C4-2B (cell line): ENCODE measurements around the gene RCAN1.
A peak's percentile ranks its signal among the peaks of the same experiment; 100 is the strongest.

Experiments
- H3K27ac ChIP-seq: fragments of 450-650 bp; 2 replicates; pipeline ENCODE4 v1.5.1; 2017
- CTCF ChIP-seq: fragments of 450-650 bp; conservative IDR thresholded peaks from 2 replicates; pipeline ENCODE4 v1.5.1; 2017; ENCODE audit warnings: mild to moderate bottlenecking
- ZFX ChIP-seq: fragments of 450-650 bp; IDR thresholded peaks from 2 replicates; pipeline ENCODE4 v1.6.1; 2017

Gene RCAN1

GRCh38 chr21:34517039-34517438, 97.9 kb downstream of the RCAN1 start:
- no peak overlapping the region for H3K27ac ChIP-seq

GRCh38 chr21:34514576-34515115, 100.3 kb downstream of the RCAN1 start:
- TF ChIP-seq CTCF: no peak

More at GRCh38 chr21:34517039-34517438, 97.9 kb downstream of the RCAN1 start:
- no peak for TF ChIP-seq CTCF
- TF ChIP-seq ZFX: no peak

GRCh38 chr21:34513129-34513675, 101.7 kb downstream of the RCAN1 start:
- no peak overlapping the region for H3K27ac ChIP-seq
- no peak for TF ChIP-seq CTCF
- TF ChIP-seq ZFX: no peak

More at GRCh38 chr21:34514576-34515115, 100.3 kb downstream of the RCAN1 start:
- H3K27ac ChIP-seq: no peak overlapping the region

GRCh38 chr21:34511787-34512455, 103.0 kb downstream of the RCAN1 start, which contains the start of gene KCNE1:
Gene KCNE1 (minus strand): TSS chr21:34512210. CDS start chr21:34449634, 62,576 bp downstream.
- H3K27ac ChIP-seq: no peak within 1 kb of the TSS
- no peak for TF ChIP-seq ZFX
- TF ChIP-seq CTCF: no peak

GRCh38 chr21:34511181-34511580, 103.7 kb downstream of the RCAN1 start:
- TF ChIP-seq CTCF (no peak), ZFX (no peak)
- no peak overlapping the region for H3K27ac ChIP-seq

- TF ChIP-seq ZFX (no peak), CTCF (peak; percentile 41)
- H3K27ac ChIP-seq: no peak overlapping the region
Measured at GRCh38 chr21:34510148-34511142, 104.5 kb downstream of the RCAN1 start.
